DOHH2 (cell line): Measurements from ENCODE around the gene MACROD2.

Source experiments
- H3F3A ChIP-seq: fragments of 200-600 bp; sonication (generic), shearing (Covaris generic); 2 replicates; pipeline ENCODE4 v1.6.0; 2016; ENCODE audit warnings: antibody characterized with exemption, mild to moderate bottlenecking; ENCODE audit not compliant: control insufficient read depth, insufficient read depth
- H3K27ac ChIP-seq: fragments of 200-600 bp; sonication (generic); 2 replicates; pipeline ENCODE4 v1.5.1; 2014; ENCODE audit warnings: low read depth, mild to moderate bottlenecking, low read length, moderate library complexity
- H3K27me3 ChIP-seq: fragments of 200-600 bp; sonication (generic); 2 replicates; pipeline ENCODE4 v1.6.1; 2014; ENCODE audit warnings: mild to moderate bottlenecking, low read length, mixed read lengths; ENCODE audit not compliant: control insufficient read depth
- H3K36me3 ChIP-seq: fragments of 200-600 bp; sonication (generic); 2 replicates; pipeline ENCODE4 v1.6.1; 2014; ENCODE audit warnings: mild to moderate bottlenecking, low read length, moderate library complexity, mixed read lengths; ENCODE audit not compliant: control insufficient read depth
- H3K4me1 ChIP-seq: fragments of 200-600 bp; sonication (generic); 2 replicates; pipeline ENCODE4 v1.6.1; 2014; ENCODE audit warnings: mild to moderate bottlenecking, low read length, mixed read lengths; ENCODE audit not compliant: control insufficient read depth
- H3K4me2 ChIP-seq: fragments of 200-600 bp; sonication (generic); 2 replicates; pipeline ENCODE4 v1.6.0; 2014; ENCODE audit warnings: mild to moderate bottlenecking, low read length, moderate library complexity
- H3K4me3 ChIP-seq: fragments of 200-600 bp; sonication (generic); 2 replicates; pipeline ENCODE4 v1.5.1; 2014; ENCODE audit warnings: mild to moderate bottlenecking, low read length, mixed read lengths
- H3K79me2 ChIP-seq: fragments of 200-600 bp; sonication (generic); 2 replicates; pipeline ENCODE4 v1.6.1; 2014; ENCODE audit warnings: mild to moderate bottlenecking, low read length, mixed read lengths; ENCODE audit not compliant: control insufficient read depth
- H3K9me2 ChIP-seq: fragments of 200-600 bp; sonication (generic); replicated peaks from 2 replicates; pipeline ENCODE4 v1.6.1; 2014; ENCODE audit warnings: mild to moderate bottlenecking, low read length, mixed read lengths; ENCODE audit not compliant: control insufficient read depth
- H3K9me3 ChIP-seq: fragments of 200-600 bp; sonication (generic); 2 replicates; pipeline ENCODE4 v1.6.1; 2014; ENCODE audit warnings: antibody characterized with exemption, low read length, mixed read lengths; ENCODE audit not compliant: control insufficient read depth, insufficient read depth
- H4K20me1 ChIP-seq: fragments of 200-600 bp; sonication (generic); 2 replicates; pipeline ENCODE4 v1.6.0; 2014; ENCODE audit warnings: low read depth, mild to moderate bottlenecking, antibody characterized with exemption, low read length, moderate library complexity; ENCODE audit not compliant: control insufficient read depth, insufficient read depth
- EZH2phosphoT487 ChIP-seq: fragments of 200-600 bp; sonication (generic); IDR thresholded peaks from 2 replicates; pipeline ENCODE4 v1.6.1; 2017; ENCODE audit warnings: borderline replicate concordance, mild to moderate bottlenecking, antibody characterized with exemption, low read length, moderate library complexity, mixed read lengths
- TF ChIP-seq, protein P1 (sequence below): fragments of 200-600 bp; sonication (generic); IDR thresholded peaks from one replicate; pipeline ENCODE4 v1.5.1; 2014; ENCODE audit warnings: antibody characterized with exemption, mild to moderate bottlenecking, low read depth, low read length; ENCODE audit not compliant: poor library complexity, severe bottlenecking

MACROD2 gene

GRCh38 chr20:15179781-15180180, 1184.5 kb downstream of the MACROD2 start:
- no peaks in the 10 kb centered on the region for H3K4me1 ChIP-seq
- peaks cover 21% of the 10 kb centered on the region for H3K9me3 ChIP-seq
- no peaks in the 10 kb centered on the region for H3K79me2 ChIP-seq
- TF ChIP-seq, protein P1, sequence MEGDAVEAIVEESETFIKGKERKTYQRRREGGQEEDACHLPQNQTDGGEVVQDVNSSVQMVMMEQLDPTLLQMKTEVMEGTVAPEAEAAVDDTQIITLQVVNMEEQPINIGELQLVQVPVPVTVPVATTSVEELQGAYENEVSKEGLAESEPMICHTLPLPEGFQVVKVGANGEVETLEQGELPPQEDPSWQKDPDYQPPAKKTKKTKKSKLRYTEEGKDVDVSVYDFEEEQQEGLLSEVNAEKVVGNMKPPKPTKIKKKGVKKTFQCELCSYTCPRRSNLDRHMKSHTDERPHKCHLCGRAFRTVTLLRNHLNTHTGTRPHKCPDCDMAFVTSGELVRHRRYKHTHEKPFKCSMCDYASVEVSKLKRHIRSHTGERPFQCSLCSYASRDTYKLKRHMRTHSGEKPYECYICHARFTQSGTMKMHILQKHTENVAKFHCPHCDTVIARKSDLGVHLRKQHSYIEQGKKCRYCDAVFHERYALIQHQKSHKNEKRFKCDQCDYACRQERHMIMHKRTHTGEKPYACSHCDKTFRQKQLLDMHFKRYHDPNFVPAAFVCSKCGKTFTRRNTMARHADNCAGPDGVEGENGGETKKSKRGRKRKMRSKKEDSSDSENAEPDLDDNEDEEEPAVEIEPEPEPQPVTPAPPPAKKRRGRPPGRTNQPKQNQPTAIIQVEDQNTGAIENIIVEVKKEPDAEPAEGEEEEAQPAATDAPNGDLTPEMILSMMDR, result no peak
- no peak for TF ChIP-seq EZH2phosphoT487
- no peaks in the 10 kb centered on the region for H4K20me1 ChIP-seq
- no peak overlapping the region for H3K4me2 ChIP-seq
- H3K9me2 ChIP-seq, result no peaks in the 10 kb centered on the region
- no peaks in the 10 kb centered on the region for H3K36me3 ChIP-seq
- H3K27me3 ChIP-seq, result no peaks in the 10 kb centered on the region
- no peak overlapping the region for H3K4me3 ChIP-seq
- no peaks in the 10 kb centered on the region for H3F3A ChIP-seq
- no peak overlapping the region for H3K27ac ChIP-seq

GRCh38 chr20:15185322-15185721, 1190.0 kb downstream of the MACROD2 start:
- Histone ChIP-seq H4K20me1 (no peaks in the 10 kb centered on the region), H3K27ac (no peak overlapping the region), H3K9me3 (no peaks in the 10 kb centered on the region), H3K4me2 (no peak overlapping the region), H3K27me3 (no peaks in the 10 kb centered on the region), H3K9me2 (no peaks in the 10 kb centered on the region), H3K4me3 (no peak overlapping the region), H3K4me1 (peaks cover 47% of the 10 kb centered on the region), H3K79me2 (no peaks in the 10 kb centered on the region), H3F3A (no peaks in the 10 kb centered on the region), H3K36me3 (peaks cover 8% of the 10 kb centered on the region)
- TF ChIP-seq, protein P1, result no peak
- TF ChIP-seq EZH2phosphoT487, result no peak

- H3K9me3 ChIP-seq, result no peaks in the 10 kb centered on the region
- H3K27ac ChIP-seq, result no peak overlapping the region
- peak overlapping the region; percentile 19 for H3K4me3 ChIP-seq
- peak overlapping the region; percentile 31 for H3K4me2 ChIP-seq
- peaks cover 8% of the 10 kb centered on the region for H3K36me3 ChIP-seq
- no peaks in the 10 kb centered on the region for H3K27me3 ChIP-seq
- TF ChIP-seq EZH2phosphoT487, result no peak
- TF ChIP-seq, protein P1, result no peak
- H4K20me1 ChIP-seq, result no peaks in the 10 kb centered on the region
- H3K79me2 ChIP-seq, result no peaks in the 10 kb centered on the region
- no peaks in the 10 kb centered on the region for H3K9me2 ChIP-seq
- H3F3A ChIP-seq, result no peaks in the 10 kb centered on the region
- peaks cover 53% of the 10 kb centered on the region for H3K4me1 ChIP-seq
These were observed 1190.6 kb downstream of the MACROD2 start for GRCh38 chr20:15185913-15186312.

DNA sequence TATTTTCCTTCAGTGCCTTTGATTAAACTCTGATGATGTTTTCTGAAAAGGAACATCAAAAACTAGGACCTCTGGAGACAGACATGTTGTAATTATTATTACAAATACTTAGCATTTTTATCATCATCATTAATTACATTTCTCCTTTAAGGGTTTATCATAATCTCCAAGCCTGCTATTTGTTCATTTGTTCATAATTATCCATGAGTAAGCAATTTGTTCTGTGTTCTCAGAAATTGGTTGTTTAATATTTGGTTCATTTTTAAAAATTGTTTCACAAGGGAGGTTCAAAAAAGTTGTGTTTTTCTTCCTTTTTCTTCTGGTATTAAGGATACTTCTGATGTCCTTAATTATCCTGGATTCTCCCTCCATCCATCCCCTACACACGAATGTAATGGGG, 1192.3 kb downstream of the MACROD2 start:
- no peak for TF ChIP-seq EZH2phosphoT487
- TF ChIP-seq, protein P1, result no peak
- H3K36me3 ChIP-seq, result peaks cover 8% of the 10 kb centered on the region
- no peak overlapping the region for H3K4me3 ChIP-seq
- no peaks in the 10 kb centered on the region for H3K9me2 ChIP-seq
- H3K4me2 ChIP-seq, result no peak overlapping the region
- no peaks in the 10 kb centered on the region for H3K27me3 ChIP-seq
- no peaks in the 10 kb centered on the region for H3K79me2 ChIP-seq
- H3K9me3 ChIP-seq, result no peaks in the 10 kb centered on the region
- no peaks in the 10 kb centered on the region for H4K20me1 ChIP-seq
- no peak overlapping the region for H3K27ac ChIP-seq
- H3K4me1 ChIP-seq, result peaks cover 66% of the 10 kb centered on the region
- H3F3A ChIP-seq, result 0 out of 2 replicates have a peak, but pooled peaks cover 2% of the 10 kb centered on the region
